HG03025 (cell line): ENCODE data around the gene SIL1.
"Not testable (repeated sequence)": the region's sequence is repeated elsewhere in the genome, so short reads cannot be mapped to it uniquely, and the experiment has no call there.

Experiments
- ATAC-seq: cut with Tn5 transposase; IDR thresholded peaks from one replicate; pipeline ENCODE4 v1.9.1; 2021; ENCODE audit warnings: mild to moderate bottlenecking, moderate library complexity; ENCODE audit not compliant: unreplicated experiment, low FRiP score

The SIL1 gene

DNA sequence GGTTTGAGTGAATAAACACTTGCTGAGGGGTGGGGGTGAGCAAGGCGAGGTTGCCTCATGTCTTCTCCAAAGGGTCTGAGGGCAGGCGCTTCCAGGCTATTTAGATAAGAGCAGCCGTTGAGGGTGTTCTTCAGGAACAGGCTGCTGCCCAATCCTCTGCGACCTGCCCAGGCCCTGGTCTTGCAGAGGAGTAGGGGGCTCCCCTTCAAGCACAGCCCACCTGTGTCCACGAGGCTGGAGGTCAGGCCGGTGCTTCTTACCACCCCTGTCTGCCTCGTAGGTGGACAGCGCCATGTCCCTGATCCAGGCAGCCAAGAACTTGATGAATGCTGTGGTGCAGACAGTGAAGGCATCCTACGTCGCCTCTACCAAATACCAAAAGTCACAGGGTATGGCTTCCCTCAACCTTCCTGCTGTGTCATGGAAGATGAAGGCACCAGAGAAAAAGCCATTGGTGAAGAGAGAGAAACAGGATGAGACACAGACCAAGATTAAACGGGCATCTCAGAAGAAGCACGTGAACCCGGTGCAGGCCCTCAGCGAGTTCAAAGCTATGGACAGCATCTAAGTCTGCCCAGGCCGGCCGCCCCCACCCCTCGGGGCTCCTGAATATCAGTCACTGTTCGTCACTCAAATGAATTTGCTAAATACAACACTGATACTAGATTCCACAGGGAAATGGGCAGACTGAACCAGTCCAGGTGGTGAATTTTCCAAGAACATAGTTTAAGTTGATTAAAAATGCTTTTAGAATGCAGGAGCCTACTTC, 264.5 kb downstream of the SIL1 start:
- no peak for ATAC-seq

DNA sequence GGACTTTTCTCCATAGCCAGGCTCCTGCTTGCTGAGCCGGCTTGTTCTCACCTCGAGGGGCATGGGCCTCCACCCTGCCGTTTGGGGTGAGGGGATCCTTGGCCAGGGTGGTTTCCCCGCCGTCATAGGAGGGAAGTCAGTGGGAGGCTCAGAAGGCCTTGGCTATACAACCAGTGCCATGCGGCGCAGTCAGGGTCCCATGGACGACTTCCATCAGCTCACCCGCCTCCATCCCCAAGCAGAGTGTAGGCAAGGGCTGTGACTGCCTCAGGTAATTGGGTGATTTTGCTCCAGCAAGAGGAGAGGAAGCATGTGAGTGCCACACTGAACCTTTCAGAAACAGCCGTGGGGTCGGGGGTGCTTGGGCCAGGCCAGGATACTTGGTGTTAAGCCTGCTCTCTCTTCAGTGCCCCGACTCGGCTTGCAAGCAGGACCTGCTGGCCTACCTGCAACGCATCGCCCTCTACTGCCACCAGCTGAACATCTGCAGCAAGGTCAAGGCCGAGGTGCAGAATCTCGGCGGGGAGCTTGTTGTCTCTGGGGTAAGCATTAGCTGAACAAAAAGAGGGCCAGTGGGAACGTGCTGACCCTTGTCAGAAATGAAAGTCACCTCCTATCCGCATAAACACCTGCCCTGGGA, 265.9 kb downstream of the SIL1 start:
- ATAC-seq: no peak

DNA sequence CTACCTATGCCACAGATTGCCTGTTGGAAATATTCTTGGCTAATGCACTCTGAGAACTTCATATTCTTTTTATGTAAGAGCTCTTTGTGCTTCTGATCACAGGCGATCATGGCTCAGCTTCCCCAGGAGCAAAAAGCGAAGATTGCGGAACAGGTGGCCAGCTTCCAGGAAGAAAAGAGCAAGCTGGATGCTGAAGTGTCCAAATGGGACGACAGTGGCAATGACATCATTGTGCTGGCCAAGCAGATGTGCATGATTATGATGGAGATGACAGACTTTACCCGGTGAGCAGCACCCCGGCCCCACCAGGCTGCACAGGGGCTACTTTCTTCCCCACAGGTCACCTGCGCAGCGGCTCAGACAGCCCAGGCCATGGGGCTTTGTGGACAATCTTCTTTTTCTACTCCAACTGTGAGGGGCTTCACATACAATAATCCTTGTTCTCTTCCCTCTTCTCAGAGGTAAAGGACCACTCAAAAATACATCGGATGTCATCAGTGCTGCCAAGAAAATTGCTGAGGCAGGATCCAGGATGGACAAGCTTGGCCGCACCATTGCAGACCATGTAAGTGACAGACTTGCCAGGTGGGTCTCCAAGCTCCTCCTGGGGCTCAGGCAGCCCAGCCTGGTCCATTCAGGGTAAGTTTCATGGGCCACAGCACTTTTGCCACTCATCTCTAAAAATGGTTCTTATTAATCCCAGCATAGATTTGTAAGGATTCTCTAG, 267.6 kb downstream of the SIL1 start:
- ATAC-seq: no peak

DNA sequence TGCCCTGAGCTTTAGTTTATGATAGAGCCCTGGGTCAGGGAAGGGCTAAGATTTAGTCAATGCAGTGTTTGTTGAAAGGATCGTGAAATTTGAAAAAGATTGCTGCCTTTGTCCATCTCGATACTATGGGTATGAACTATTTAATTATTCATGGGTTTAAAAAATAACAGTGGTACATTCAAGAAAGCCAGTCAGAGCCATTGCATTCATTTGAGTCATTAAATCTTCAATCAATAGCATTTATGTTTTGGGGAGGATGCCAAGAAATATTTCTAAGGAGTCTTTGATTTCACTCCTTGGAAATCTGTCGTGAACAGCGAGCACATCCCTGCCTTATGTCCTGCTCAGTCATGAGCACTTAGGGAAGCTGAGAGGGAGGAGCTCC, 268.6 kb downstream of the SIL1 start:
- no peak for ATAC-seq

DNA sequence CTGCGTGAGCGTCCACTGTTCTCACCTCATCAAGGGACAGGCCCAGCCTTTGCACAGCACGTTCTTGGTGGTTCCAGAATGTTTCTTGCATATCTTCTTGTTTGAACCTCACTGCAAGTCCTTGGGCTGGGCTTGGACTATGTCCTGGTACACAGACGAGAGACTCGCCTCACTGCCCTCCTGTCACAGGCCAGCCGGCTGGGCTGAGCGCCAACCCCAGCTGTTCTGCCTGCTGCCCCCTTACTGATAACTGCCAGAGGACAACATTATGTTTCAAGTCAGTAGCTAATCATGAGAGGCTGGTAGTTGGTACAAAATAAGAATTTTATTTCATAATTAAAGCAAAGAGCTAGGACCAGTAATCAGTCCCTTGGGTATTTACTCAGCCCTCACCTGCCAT, 270.2 kb downstream of the SIL1 start:
- no peak for ATAC-seq

DNA sequence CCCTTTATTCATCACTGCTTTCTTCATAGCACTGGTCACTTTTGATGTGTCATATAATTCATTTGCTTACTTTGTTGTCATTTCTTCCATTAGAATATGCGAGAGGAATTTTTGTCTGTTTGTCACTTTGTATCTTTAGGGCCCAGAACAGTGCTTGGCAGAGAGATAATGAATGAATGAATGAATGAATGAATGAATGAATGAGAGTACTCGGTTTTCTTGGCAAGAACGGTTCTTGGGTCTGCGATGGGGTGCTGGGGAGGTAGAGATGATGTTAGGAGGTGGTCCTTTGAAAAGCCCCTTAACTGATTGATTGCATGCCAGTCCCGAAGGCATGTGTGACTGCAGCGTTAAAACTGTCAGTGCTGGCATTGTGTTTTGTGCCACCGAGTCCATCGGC, 270.6 kb downstream of the SIL1 start:
- ATAC-seq: no peak

DNA sequence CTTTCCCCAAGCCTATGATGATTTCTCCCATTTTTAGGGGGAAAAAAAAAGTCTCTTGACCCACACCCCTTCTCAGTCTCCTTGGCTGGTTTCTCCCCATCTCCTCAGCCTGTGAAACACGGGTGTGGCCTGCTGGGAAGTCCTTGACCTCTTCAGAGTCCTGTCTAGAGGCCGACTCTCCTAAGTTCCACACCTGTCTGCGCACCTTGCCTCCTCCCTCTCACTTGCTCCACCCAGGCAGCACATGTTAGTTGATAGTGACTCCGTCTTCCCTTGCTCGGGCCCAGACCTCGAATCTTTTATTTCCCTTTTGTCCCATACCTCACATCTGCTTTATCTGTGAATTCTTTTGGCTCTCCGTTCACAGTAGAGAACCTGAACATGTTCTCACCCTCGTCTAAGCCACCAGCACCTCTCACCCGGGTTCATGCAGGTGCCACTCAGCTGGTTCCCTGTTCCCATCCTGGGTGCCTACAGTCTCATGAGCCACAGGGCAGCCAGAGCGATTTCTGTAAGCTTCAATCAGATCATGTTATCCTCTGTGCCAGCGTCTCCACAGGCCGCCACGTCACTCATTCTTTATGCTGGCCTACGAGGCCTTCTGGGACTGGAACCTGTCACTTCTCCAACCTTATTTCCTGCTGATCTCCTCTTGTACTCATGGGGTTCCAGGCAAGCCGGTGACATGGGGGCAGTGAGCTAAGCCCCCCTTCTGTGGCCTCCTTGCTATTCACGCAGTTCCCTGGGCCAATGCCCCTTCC, 271.3 kb downstream of the SIL1 start:
- no peak for ATAC-seq

DNA sequence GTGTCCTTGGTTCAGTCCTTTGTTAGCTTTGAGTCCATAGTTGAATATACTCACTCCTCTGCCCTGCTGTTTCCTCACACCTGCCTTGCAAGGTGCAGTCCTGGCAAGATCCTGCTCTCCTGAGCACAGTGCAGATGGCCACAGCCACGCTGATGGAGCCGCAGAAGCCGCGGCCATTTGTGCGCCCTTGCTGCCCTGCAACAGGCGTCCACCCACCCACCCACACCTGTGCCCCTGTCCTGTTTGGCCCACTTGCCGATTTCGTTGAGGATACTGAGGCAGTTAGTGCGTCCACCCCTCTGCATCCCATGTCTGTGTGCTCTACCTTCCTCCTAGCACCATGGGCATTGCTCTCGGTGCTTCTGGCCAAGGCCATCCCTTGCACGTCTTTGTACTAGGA, 271.9 kb downstream of the SIL1 start:
- ATAC-seq: no peak

DNA sequence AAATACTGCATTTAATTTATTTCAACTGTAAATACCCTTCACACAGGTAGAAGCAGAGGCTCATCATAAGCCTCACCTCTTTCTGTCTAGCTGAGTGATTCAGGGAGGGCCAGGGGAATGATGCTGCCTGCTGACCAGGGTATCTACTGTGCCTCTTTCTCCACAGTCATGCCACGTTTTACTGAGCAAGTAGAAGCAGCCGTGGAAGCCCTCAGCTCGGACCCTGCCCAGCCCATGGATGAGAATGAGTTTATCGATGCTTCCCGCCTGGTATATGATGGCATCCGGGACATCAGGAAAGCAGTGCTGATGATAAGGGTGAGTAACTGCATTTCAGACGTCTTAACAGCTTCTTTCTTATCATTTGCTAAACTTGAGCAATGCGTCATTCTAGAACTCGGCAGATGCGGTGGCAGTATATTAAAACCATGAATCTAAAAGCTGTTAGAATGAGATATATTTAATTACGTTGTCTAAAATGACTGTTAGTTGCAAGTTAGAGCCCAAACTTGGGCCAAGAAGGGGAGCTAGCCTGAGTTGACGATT, 273.0 kb downstream of the SIL1 start:
- no peak for ATAC-seq

DNA sequence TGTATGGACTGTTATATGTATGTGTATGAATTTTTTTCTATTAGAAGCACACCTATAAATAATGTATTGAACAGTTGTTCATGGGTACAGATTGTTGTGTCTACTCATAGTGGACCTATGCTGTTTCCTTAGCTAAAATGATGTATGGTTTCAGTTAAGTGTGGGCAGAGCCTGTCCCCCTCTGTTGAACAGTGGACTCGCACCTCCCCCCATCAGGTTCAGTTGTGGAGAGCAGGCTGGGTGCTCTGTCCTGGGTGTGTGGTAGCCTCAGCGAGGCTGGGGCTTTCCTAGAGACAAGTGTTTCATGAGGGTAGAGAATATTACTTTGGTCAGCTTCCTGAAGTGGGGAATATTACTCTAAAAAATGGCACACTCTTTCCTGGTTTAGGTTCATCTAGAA, 275.7 kb downstream of the SIL1 start:
- ATAC-seq: no peak

DNA sequence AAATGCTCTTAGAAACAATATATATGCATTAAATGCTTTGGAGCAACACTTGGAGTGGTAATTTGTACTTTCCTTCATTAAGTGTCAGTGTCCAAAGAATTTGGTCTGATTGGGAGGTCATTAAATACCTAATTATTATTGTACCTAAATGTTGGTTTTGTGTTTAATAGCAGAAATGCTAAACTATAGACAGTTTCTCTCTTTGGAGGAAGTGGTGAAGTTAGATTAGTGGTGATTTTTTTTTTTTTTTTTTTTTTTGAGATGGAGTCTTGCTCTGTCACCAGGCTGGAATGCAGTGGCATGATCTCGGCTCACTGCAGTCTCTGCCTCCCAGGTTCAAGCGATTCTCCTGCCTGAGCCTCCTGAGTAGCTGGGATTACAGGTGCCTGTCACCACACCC, 276.8 kb downstream of the SIL1 start:
- not testable (repeated sequence) for ATAC-seq

DNA sequence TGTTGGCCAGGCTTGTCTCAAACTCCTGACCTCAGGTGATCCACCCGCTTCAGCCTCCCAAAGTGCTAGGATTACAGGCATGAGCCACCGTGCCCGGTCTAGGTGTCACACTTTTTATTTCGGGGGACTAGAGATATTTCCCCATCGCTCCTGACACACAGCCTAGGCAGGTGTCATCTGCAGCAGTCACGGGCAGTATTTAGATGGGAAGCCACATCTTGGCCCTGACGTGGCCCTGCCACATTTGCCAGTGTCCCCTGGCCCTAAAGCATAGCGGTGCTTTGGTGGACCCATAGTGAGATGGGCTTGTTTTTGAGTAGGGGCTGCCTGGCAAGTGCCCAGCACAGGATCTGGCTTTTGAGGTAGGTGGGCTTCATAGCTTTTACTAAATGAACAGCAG, 278.0 kb downstream of the SIL1 start:
- no peak for ATAC-seq

DNA sequence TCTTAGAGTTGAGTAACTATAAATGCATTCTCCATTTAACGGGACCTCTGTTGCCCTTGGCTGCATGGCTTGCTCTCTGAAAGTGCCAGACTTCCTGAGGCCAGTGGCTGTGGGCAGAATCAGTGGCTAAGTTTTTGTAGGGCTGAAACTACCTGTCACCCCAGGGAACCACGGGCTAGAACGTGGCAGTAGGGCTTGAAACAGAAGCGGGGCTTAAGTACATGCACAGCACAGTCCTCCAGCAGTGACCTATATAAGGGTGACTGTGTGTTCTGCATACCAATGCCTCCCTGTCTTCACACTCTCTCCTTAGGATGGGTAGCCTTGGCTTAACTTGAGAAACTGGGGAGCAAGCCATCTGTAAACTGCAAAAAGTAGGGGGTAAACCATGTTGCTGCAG, 279.5 kb downstream of the SIL1 start:
- no peak for ATAC-seq

DNA sequence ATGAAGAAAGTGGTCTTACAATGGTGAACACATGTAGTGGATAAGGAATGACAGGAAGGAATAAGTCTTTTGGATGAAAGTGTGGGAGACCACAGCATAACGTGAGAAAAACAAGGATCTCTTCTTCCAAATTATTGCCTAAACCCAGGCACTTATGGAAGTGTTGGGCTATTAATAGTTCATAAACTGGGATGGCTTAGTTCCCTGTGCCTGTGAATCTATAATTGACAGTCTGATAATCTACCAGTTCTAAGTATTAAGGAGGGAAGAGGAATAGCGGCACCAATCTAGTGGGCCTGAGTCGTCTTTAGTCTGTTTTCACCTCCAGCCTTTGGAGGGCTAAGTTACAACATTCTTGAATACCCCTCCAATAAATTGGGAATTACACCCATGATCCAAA, 283.8 kb downstream of the SIL1 start:
- no peak for ATAC-seq

DNA sequence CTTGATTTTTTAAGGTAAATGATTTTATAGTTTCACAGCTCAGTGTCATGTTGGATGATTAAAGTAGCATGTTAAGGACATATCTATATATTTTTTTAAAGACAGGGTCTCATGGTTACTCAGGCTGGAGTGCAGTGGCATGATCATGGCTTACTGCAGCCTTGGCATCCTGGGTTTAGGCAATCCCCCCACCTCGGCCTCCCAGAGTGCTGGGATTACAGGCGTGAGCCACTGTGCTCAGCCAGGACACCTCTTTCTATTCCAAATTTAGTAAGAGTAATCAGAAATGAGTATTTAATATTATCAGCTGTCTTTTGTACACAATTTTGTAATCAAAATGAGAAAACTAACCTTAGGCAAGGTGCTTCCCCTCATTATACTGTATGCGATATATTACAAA, 284.4 kb downstream of the SIL1 start:
- no peak for ATAC-seq

DNA sequence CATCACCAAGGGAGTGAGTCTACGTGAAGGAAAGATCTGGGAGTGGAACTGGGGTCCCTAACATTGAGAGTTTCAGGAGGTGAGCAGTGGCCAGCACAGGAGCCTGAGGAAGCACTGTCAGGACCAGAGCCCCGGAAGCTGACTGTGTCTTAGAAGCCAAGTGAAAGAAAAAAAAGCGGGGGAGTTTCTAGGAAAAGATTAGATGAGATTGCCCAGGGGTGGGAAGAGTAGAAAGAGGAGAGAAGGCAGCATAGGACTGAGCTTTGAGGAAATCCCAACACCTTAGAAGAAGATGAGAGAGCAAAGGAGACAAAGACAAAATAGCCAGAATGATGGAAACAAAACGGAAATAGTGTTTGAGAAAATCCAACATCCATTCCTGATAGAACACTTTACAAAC, 286.1 kb downstream of the SIL1 start:
- ATAC-seq: no peak

DNA sequence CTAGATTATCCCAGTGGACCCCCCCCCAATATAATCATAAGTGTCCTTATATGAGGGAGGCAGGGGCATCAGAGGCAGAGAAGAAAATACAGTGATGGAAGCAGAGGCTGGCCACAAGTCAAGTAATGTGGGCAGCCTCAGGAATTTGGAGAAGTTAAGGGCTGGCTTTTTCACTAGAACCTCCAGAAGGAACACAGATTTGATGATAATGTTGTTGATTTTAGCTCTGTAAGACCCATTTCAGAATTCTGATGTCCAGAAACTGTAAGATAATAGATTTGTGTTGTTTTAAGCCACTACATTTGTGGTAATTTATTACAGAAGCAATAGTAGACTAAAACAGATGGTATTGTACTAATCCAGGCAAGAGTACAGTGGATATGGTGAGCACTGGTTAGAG, 286.7 kb downstream of the SIL1 start:
- no peak for ATAC-seq

DNA sequence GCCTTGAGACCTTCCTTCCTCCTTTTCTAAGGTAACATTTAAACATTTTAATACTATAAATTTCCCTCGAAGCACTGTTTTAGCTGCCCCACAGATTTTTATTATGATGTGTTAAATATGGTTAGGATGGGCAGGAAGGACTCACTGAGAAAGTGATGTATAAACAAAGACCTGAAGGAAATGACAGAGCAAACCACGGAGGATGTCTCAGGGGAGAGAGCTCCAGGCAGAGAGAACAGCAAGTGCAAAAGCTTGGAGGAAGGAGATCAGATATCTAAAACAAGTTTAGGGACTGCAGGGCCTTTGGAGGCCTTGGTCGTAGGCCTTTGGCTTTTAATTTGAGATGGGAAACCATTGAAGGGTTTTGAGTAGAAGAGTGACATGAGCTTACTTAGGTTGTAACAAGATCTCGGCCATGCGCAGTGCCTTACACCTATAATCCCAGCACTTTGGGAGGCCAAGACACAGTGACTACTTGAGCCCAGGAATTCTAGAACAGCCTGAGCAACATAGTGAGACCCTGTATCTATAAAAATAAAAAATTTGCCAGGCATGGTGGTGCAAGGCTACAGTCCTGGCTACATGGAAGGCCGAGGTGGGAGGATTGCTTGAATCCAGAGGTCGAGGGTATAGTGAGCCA, 287.5 kb downstream of the SIL1 start:
- ATAC-seq: no peak

DNA sequence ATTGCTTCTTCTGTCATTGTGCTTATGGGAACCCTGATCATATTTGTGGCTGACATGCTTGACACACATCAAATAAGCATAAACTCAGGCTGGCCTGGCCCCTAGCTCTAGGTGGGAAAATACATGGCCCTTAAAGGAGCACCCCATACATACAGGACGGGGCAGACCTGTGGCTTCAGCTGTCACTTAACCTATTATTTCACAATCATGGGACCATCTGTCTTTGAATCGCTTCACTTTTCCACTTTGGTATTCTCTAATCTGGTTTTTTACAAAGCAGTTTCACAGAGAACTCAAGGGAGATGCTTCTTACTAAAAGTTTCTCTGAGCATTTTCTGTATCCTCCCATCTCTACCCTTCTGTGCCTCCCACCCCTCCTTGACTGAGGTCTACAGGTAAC, 288.4 kb downstream of the SIL1 start:
- no peak for ATAC-seq

DNA sequence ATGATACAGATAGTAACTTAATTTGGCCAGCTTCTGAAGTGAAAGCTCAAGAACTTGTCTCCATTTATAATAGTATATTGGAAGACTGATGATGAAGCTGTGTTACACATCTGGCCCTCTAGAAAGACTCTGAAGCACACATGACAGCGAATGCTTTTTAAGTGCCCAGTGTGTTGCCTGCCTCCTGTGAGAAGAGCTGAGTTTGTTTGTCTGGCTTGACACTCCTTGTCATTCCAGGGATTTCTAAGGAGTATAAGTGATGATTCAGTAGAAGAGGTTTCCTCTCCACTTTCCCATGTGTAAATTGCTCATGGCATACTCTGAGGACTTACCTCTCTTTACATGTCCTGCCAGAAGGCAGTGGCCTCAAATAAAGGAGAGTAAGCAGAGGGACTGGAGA, 292.6 kb downstream of the SIL1 start:
- ATAC-seq: no peak
